SK-N-SH (cell line): ENCODE data around the gene HBEGF. TPM values are rescaled to one million over a fixed set of nuclear protein-coding genes. Genes with fewer than 3 reads are reported as not detected.

Source experiments
- CTCF ChIA-PET: fragments of 300-600, 350-600 bp; formaldehyde crosslinking; extraction: SDS; loops from one replicate; lab custom pipeline; 2021; lab: Yijun Ruan, JAX
- POLR2A ChIA-PET: fragments of 350-600 bp; sonication (Branson Sonifier 250); formaldehyde crosslinking; extraction: SDS; loops from one replicate; lab custom pipeline; 2020; ENCODE audit warnings: antibody characterized with exemption, inconsistent platforms; lab: Yijun Ruan, JAX
- DNase-seq: peaks from one replicate; pipeline ENCODE4 v3.0.0; 2012
- H2AFZ ChIP-seq: fragments of 200-600 bp; sonication (generic); 2 replicates; pipeline ENCODE4 v1.8.1; 2016; ENCODE audit warnings: antibody characterized with exemption, mild to moderate bottlenecking, low read depth
- H3F3A ChIP-seq: fragments of 200-600 bp; sonication (generic); replicated peaks from 2 replicates; pipeline ENCODE3; 2016; ENCODE audit warnings: antibody characterized with exemption, mild to moderate bottlenecking; ENCODE audit not compliant: insufficient read depth
- H3K27ac ChIP-seq, 2 experiments: fragments of 200-500 bp in 1 of 2; fragments of 200-600 bp in 1 of 2; sonication (Bioruptor generic) in 1 of 2; sonication (generic), shearing (Covaris generic) in 1 of 2; 2 replicates each; pipeline versions ENCODE4 v1.5.1 to v1.6.1; 2014 to 2016; ENCODE audit warnings: low read depth in 2 of 2, inconsistent platforms in 1 of 2, low read length in 1 of 2, mild to moderate bottlenecking in 1 of 2, mixed read lengths in 1 of 2
- H3K27me3 ChIP-seq: fragments of 200-600 bp; sonication (generic), shearing (Covaris generic); 2 replicates; pipeline ENCODE4 v1.6.1; 2016; ENCODE audit warnings: mixed run types; ENCODE audit not compliant: insufficient read depth
- H3K36me3 ChIP-seq, 2 experiments: fragments of 200-500 bp in 1 of 2; fragments of 200-600 bp in 1 of 2; sonication (Bioruptor generic) in 1 of 2; sonication (generic) in 1 of 2; replicated peaks in 1 of 2; 2 replicates each; pipeline versions ENCODE3 to v1.5.1; 2014 to 2016; ENCODE audit warnings: low read length in 1 of 2, mild to moderate bottlenecking in 1 of 2; ENCODE audit not compliant: insufficient read depth in 2 of 2, control insufficient read depth in 1 of 2
- H3K4me1 ChIP-seq, 2 experiments: fragments of 200-500 bp in 1 of 2; fragments of 200-600 bp in 1 of 2; sonication (Bioruptor generic) in 1 of 2; sonication (generic), shearing (Covaris generic) in 1 of 2; 2 replicates each; pipeline versions ENCODE4 v1.5.1 to v1.6.1; 2014 to 2016; ENCODE audit warnings: low read depth in 1 of 2, low read length in 1 of 2, mixed run types in 1 of 2; ENCODE audit not compliant: insufficient read depth in 2 of 2, control insufficient read depth in 1 of 2
- H3K4me2 ChIP-seq: fragments of 200-600 bp; sonication (generic), shearing (Covaris generic); 2 replicates; pipeline ENCODE4 v1.6.1; 2017; ENCODE audit warnings: mixed run types
- H3K4me3 ChIP-seq, 2 experiments: fragments of 200-500 bp in 1 of 2; fragments of 200-600 bp in 1 of 2; sonication (Bioruptor generic) in 1 of 2; sonication (generic), shearing (Covaris generic) in 1 of 2; 2 replicates each; pipeline versions ENCODE4 v1.5.1 to v1.8.1; 2014 to 2016; ENCODE audit warnings: low read depth in 2 of 2, inconsistent platforms in 1 of 2, low read length in 1 of 2, mild to moderate bottlenecking in 1 of 2, mixed read lengths in 1 of 2, moderate library complexity in 1 of 2
- H3K79me2 ChIP-seq: fragments of 200-600 bp; sonication (generic); 2 replicates; pipeline ENCODE4 v1.8.1; 2017; ENCODE audit warnings: mild to moderate bottlenecking; ENCODE audit not compliant: insufficient read depth
- H3K9ac ChIP-seq: fragments of 200-600 bp; sonication (generic); 2 replicates; pipeline ENCODE4 v1.6.1; 2017; ENCODE audit warnings: mixed run types
- H3K9me2 ChIP-seq: fragments of 200-600 bp; sonication (generic); 2 replicates; pipeline ENCODE4 v1.6.1; 2017; ENCODE audit warnings: mixed run types
- H3K9me3 ChIP-seq: fragments of 200-600 bp; sonication (generic); 2 replicates; pipeline ENCODE4 v1.6.1; 2017; ENCODE audit warnings: mixed run types, mild to moderate bottlenecking, moderate library complexity
- H4K20me1 ChIP-seq: fragments of 200-600 bp; sonication (generic); 2 replicates; pipeline ENCODE4 v1.6.1; 2017; ENCODE audit warnings: mild to moderate bottlenecking, mixed run types; ENCODE audit not compliant: insufficient read depth
- CHD2 ChIP-seq: fragments of 150-350 bp; IDR thresholded peaks from 2 replicates; pipeline ENCODE4 v1.6.1; 2018; ENCODE audit warnings: low read length; ENCODE audit not compliant: partially characterized antibody
- FOSL2 ChIP-seq: IDR thresholded peaks from 2 replicates; pipeline ENCODE4 v1.4.0; 2012; ENCODE audit warnings: low read depth, mild to moderate bottlenecking, moderate library complexity, borderline replicate concordance
- FOXM1 ChIP-seq: IDR thresholded peaks from 2 replicates; pipeline ENCODE4 v1.4.0; 2012; ENCODE audit warnings: low read depth, mild to moderate bottlenecking
- GABPA ChIP-seq: IDR thresholded peaks from 2 replicates; pipeline ENCODE4 v1.4.0; 2012; ENCODE audit warnings: low read depth, mild to moderate bottlenecking
- IRF3 ChIP-seq: fragments of 150-350 bp; IDR thresholded peaks from 2 replicates; pipeline ENCODE4 v1.6.1; 2016; ENCODE audit warnings: mild to moderate bottlenecking, low read depth, low read length
- MXI1 ChIP-seq: IDR thresholded peaks from 2 replicates; pipeline ENCODE4 v1.6.1; 2012; ENCODE audit warnings: mild to moderate bottlenecking, low read depth, low read length, improper control_type of control experiment
- POLR2AphosphoS5 ChIP-seq: IDR thresholded peaks from 2 replicates; pipeline ENCODE4 v1.6.1; 2012; ENCODE audit warnings: low read depth, low read length
- RAD21 ChIP-seq: IDR thresholded peaks from 2 replicates; pipeline ENCODE4 v1.6.1; 2012; ENCODE audit warnings: mild to moderate bottlenecking, low read length
- RCOR1 ChIP-seq: fragments of 150-350 bp; IDR thresholded peaks from 2 replicates; pipeline ENCODE4 v1.6.1; 2017; ENCODE audit warnings: antibody characterized with exemption, low read length
- REST ChIP-seq: IDR thresholded peaks from 2 replicates; pipeline ENCODE4 v1.6.1; 2012; ENCODE audit warnings: mild to moderate bottlenecking, low read depth, low read length, moderate library complexity
- RFX5 ChIP-seq: IDR thresholded peaks from 2 replicates; pipeline ENCODE4 v1.6.1; 2012; ENCODE audit warnings: mild to moderate bottlenecking, improper control_type of control experiment, low read length
- SMC3 ChIP-seq: IDR thresholded peaks from 2 replicates; pipeline ENCODE4 v1.6.1; 2012; ENCODE audit warnings: low read depth, low read length, improper control_type of control experiment
- TAF1 ChIP-seq: IDR thresholded peaks from 2 replicates; pipeline ENCODE4 v1.6.1; 2012; ENCODE audit warnings: low read depth, mild to moderate bottlenecking, low read length, moderate library complexity, borderline replicate concordance
- YY1 ChIP-seq: IDR thresholded peaks from 2 replicates; pipeline ENCODE4 v1.4.0; 2012; ENCODE audit warnings: low read depth, mild to moderate bottlenecking
- WGBS: methylation state at CpG from one replicate; pipeline ENCODE4 v1.1.6; 2017; ENCODE audit warnings: low lambda C conversion rate; 5-methylcytosine and 5-hydroxymethylcytosine counted together
- polyA plus RNA-seq, 3 experiments: library from polyadenylated mRNA; depleted of rRNA; stranded (reverse); fragments of >200 nt; gene quantifications; 2 replicates each; pipeline ENCODE4 v1.2.3, GENCODE V29; 2012
- TF ChIP-seq, protein P1 (sequence below): IDR thresholded peaks from 2 replicates; pipeline ENCODE4 v1.4.0; 2012; ENCODE audit warnings: low read depth

The HBEGF gene
- polyA plus RNA-seq, 1 of the 3 experiments (the other 2 are of a cell fraction) = 59.8 TPM

DNA sequence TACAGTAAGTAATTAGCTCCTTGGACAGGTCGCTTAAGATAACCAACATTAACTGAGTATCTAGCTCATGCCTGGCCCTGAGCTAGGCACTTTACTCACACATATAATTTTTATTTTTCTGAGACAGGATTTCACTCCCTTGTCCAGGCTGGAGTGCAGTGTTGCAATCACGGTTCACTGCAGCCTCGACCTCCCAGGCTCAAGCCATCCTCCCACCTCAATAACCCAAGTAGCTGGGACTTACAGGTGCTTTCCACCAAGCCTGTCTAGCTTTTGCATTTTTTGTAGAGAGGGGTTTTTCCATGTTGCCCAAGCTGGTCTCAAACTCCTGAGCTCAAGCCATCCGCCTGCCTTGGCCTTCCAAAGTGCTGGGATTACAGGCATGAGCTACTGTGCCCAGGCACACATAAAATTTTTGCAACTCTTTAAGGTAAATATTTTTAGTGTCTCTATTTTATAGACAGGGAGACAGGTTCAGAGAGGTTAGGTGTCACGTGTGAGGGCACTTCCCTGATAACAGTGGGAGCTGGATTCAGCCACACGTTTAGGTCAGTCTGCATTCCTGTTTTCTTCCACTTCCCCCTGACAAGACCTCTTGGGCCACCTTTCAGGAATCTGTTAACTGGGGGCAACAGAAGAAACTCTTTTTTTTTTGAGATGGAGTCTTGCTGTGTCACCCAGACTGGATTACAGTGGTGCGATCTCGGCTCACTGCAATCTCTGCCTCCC lies 18.2 kb downstream of the HBEGF start:
- Histone ChIP-seq H3K4me2 (peak overlapping the region; percentile 5; the same call in 1 of the 2 replicates), H2AFZ (peak overlapping the region; percentile 44; the same call in 1 of the 2 replicates), H3K27me3 (no peaks in the 10 kb centered on the region), H3K9ac (peak overlapping the region; percentile 15; the same call in 1 of the 2 replicates), H3K27ac (peak overlapping the region in 1 of 2 experiments; percentile 51; a peak in 1 of 4 replicates), H3K9me3 (no peaks in the 10 kb centered on the region), H3K4me3 (no peak overlapping the region), H3K79me2 (no peaks in the 10 kb centered on the region), H3F3A (peaks cover 23% of the 10 kb centered on the region), H3K9me2 (no peaks in the 10 kb centered on the region), H3K36me3 (no peaks in the 10 kb centered on the region), H4K20me1 (no peaks in the 10 kb centered on the region), H3K4me1 (peaks cover 4 to 37% of the 10 kb centered on the region in 2 experiments; a peak in 3 of 4 replicates)
- TF ChIP-seq TAF1 (no peak), REST (no peak), GABPA (no peak), FOXM1 (no peak), RAD21 (no peak), MXI1 (no peak), SMC3 (no peak), FOSL2 (no peak)
- TF ChIP-seq, protein P1, sequence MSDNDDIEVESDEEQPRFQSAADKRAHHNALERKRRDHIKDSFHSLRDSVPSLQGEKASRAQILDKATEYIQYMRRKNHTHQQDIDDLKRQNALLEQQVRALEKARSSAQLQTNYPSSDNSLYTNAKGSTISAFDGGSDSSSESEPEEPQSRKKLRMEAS = no peak
- DNase-seq = no peak
- ChIA-PET POLR2A (interaction anchor here (0.7 kb wide), 1 partner anchor 398 kb away, joined by 3 read pairs; no protein-coding TSS in a partner anchor), CTCF (interaction anchor here (0.7 to 3.1 kb wide), 4 partner anchors 17 to 415 kb away, joined by 3 to 13 read pairs (median 4); no protein-coding TSS in a partner anchor)
- WGBS = 94% methylated on average over 8 of the region's 8 CpGs

- DNase-seq = no peak
- no peaks in the 10 kb centered on the region for H3K27me3 ChIP-seq
- TF ChIP-seq RCOR1 (no peak), IRF3 (no peak), YY1 (no peak), CHD2 (no peak), POLR2AphosphoS5 (no peak), RFX5 (no peak), RAD21 (no peak)
- TF ChIP-seq, protein P1 = no peak
- H3K36me3 ChIP-seq = no peaks in the 10 kb centered on the region
- H4K20me1 ChIP-seq = no peaks in the 10 kb centered on the region
- no peaks in the 10 kb centered on the region for H3K9me3 ChIP-seq
- peak overlapping the region in 1 of 2 experiments; percentile 51; a peak in 2 of 4 replicates for H3K27ac ChIP-seq
- no peak overlapping the region for H3K4me3 ChIP-seq
- H3K79me2 ChIP-seq = no peaks in the 10 kb centered on the region
- 57% methylated on average over 2 of the region's 2 CpGs for WGBS
- CTCF ChIA-PET = interaction anchor here (0.8 to 3.1 kb wide), 2 partner anchors 24 to 83 kb away, joined by 3 to 13 read pairs; no protein-coding TSS in a partner anchor
- H3K9ac ChIP-seq = peak overlapping the region; percentile 15; the same call in 1 of the 2 replicates
- POLR2A ChIA-PET = no interaction called here
- peak overlapping the region; percentile 5; the same call in 1 of the 2 replicates for H3K4me2 ChIP-seq
- H3K9me2 ChIP-seq = no peaks in the 10 kb centered on the region
- peaks cover 23% of the 10 kb centered on the region for H3F3A ChIP-seq
- H3K4me1 ChIP-seq = peaks cover 7 to 41% of the 10 kb centered on the region in 2 experiments; a peak in 3 of 4 replicates
- peak overlapping the region; percentile 44; the same call in 1 of the 2 replicates for H2AFZ ChIP-seq
Measured at GRCh38 chr5:140327589-140327988, 18.8 kb downstream of the HBEGF start.
